ENCODE measurements around the gene DLGAP4.

DNA sequence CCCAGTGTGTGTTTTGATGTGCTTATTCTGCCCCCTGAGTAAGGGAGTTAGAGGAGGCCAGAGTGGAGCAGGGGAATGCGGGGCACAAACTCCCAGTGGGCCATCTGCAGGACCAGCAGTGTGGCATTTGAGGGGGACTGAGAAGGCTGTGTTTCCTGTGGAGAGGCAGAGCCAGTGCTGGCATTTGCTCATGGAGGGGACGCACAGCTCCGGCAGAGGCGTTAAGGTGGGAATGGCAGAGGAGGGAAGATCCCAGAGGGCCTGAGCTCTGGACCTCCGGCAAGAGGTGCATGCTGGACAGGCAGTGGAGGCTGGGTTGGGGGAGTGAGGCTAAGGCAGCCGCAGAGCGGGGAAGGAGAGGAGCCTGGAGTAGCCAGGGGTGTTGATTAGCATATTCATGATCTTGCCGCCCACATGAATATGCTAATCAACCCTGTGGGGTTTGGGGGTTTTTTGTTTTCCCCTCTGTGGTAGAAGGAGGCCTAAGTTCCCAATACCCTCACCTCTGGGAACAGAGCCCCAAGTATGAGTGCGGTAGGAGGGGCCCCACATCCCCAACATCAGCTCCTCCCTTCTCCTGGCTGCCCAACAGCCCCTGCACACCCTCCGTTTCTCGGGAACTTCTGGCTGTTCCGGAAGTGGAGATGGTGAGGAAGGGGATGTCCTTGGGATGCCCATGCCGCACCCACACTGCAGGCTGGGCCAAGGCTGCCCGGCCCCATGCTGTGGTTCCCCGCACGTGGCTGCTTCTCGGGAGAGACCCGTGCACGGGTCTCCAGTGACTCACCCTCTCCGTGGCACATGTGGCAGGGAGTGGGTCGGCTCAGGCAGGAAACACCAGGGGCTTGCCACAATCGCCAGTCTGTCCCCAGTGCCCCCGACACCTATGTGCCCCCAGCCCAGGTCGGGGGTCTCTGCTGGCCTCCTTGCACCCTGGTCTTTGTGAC is 33.8 kb downstream of the DLGAP4 start:
- TF ChIP-seq CTCF (IDR thresholded peaks at IDR 0.05 in 4 of 5, conservative IDR thresholded peaks at IDR 0.05 in 1 of 5) (no peak), POLR2A (IDR thresholded peaks at IDR 0.05) (no peak)

All from gastrocnemius medialis (tissue), 4 donors.